IMR-90 (cell line): ENCODE data around the gene PMEPA1. TPM values are rescaled to one million over a fixed set of nuclear protein-coding genes. Genes with fewer than 3 reads are reported as not detected.

Experiments
- ATAC-seq: fragments of 200-7000 bp; cut with Tn5 transposase; 2 replicates; pipeline ENCODE4 v1.9.1; 2020; ENCODE audit warnings: low read depth, mild to moderate bottlenecking, moderate library complexity
- BruUV-seq: library from RNA; stranded (reverse); fragments of 400-500 nt; replicated peaks from 2 replicates; lab custom pipeline; 2021; lab: Mats Ljungman, UMichigan
- CTCF ChIA-PET: fragments of 300-600 bp; formaldehyde crosslinking; extraction: SDS; loops from one replicate; lab custom pipeline; 2021; ENCODE audit warnings: antibody characterized with exemption; lab: Yijun Ruan, JAX
- POLR2A ChIA-PET: fragments of 300-600 bp; sonication (Branson Sonifier 250); formaldehyde crosslinking; loops from one replicate; lab custom pipeline; 2022; ENCODE audit warnings: antibody characterized with exemption; ENCODE audit not compliant: unreplicated experiment; lab: Charles Lee
- DNase-seq: peaks from one replicate; pipeline ENCODE4 v3.0.0; 2013
- H2AFZ ChIP-seq: replicated peaks from 2 replicates; pipeline ENCODE3; 2013; ENCODE audit warnings: low read length, mild to moderate bottlenecking; ENCODE audit not compliant: poor library complexity
- H2AK5ac ChIP-seq: 2 replicates; pipeline ENCODE4 v1.6.1; 2013; ENCODE audit warnings: low read depth, low read length, inconsistent platforms
- H2AK9ac ChIP-seq: replicated peaks from 2 replicates; pipeline ENCODE3; 2013; ENCODE audit warnings: mild to moderate bottlenecking, low read depth, low read length, moderate library complexity; ENCODE audit not compliant: poor library complexity
- H2BK120ac ChIP-seq: 2 replicates; pipeline ENCODE4 v1.6.1; 2013; ENCODE audit warnings: low read depth, low read length, inconsistent platforms
- H2BK15ac ChIP-seq: 3 replicates; pipeline ENCODE4 v1.6.1; 2013; ENCODE audit warnings: low read depth, low read length, inconsistent platforms
- H2BK20ac ChIP-seq: 2 replicates; pipeline ENCODE4 v1.6.1; 2013; ENCODE audit warnings: low read depth, mild to moderate bottlenecking, inconsistent platforms, low read length, moderate library complexity
- H2BK5ac ChIP-seq: 2 replicates; pipeline ENCODE4 v1.6.1; 2013; ENCODE audit warnings: mild to moderate bottlenecking, low read depth, low read length, inconsistent platforms; ENCODE audit not compliant: poor library complexity, severe bottlenecking
- H3K14ac ChIP-seq: replicated peaks from 2 replicates; pipeline ENCODE4 v1.6.1; 2013; ENCODE audit warnings: low read depth, low read length, inconsistent platforms
- H3K18ac ChIP-seq: 2 replicates; pipeline ENCODE4 v1.6.1; 2013; ENCODE audit warnings: low read depth, low read length, control low read depth
- H3K23ac ChIP-seq: 2 replicates; pipeline ENCODE4 v1.6.1; 2013; ENCODE audit warnings: low read depth, low read length, inconsistent platforms
- H3K27ac ChIP-seq: 2 replicates; pipeline ENCODE4 v1.5.1; 2013; ENCODE audit warnings: mild to moderate bottlenecking, control low read depth, low read length; ENCODE audit not compliant: insufficient read depth
- H3K27me3 ChIP-seq: 2 replicates; pipeline ENCODE4 v1.6.1; 2013; ENCODE audit warnings: low read length; ENCODE audit not compliant: control insufficient read depth, insufficient read depth
- H3K36me3 ChIP-seq: 2 replicates; pipeline ENCODE4 v1.6.1; 2013; ENCODE audit warnings: low read length, mixed read lengths; ENCODE audit not compliant: control insufficient read depth, insufficient read depth
- H3K4ac ChIP-seq: 2 replicates; pipeline ENCODE4 v1.6.1; 2013; ENCODE audit warnings: low read depth, low read length, inconsistent platforms
- H3K4me1 ChIP-seq: 2 replicates; pipeline ENCODE4 v1.6.1; 2013; ENCODE audit warnings: low read length, mixed read lengths; ENCODE audit not compliant: control insufficient read depth, insufficient read depth
- H3K4me2 ChIP-seq: 2 replicates; pipeline ENCODE4 v1.6.1; 2013; ENCODE audit warnings: low read depth, mild to moderate bottlenecking, control low read depth, low read length, moderate library complexity
- H3K4me3 ChIP-seq: 2 replicates; pipeline ENCODE4 v1.5.1; 2013; ENCODE audit warnings: low read depth, mild to moderate bottlenecking, control low read depth, low read length, moderate library complexity; ENCODE audit not compliant: insufficient read depth
- H3K56ac ChIP-seq: 2 replicates; pipeline ENCODE4 v1.6.1; 2013; ENCODE audit warnings: low read length, inconsistent platforms; ENCODE audit not compliant: insufficient read depth; ENCODE audit errors: extremely low read depth
- H3K79me1 ChIP-seq, 2 experiments: 2 replicates each; pipeline ENCODE4 v1.6.1; 2013; ENCODE audit warnings: low read length in 2 of 2, inconsistent platforms in 1 of 2, low read depth in 1 of 2
- H3K9ac ChIP-seq: 2 replicates; pipeline ENCODE4 v1.6.1; 2013; ENCODE audit warnings: low read depth, low read length, control low read depth
- H3K9me1 ChIP-seq: 2 replicates; pipeline ENCODE4 v1.6.1; 2013; ENCODE audit warnings: low read length, inconsistent platforms; ENCODE audit not compliant: insufficient read depth
- H3K9me3 ChIP-seq: 2 replicates; pipeline ENCODE4 v1.6.1; 2013; ENCODE audit warnings: low read length; ENCODE audit not compliant: control insufficient read depth, insufficient read depth
- H4K20me1 ChIP-seq: 2 replicates; pipeline ENCODE4 v1.6.1; 2013; ENCODE audit warnings: low read length, inconsistent platforms; ENCODE audit not compliant: insufficient read depth
- H4K5ac ChIP-seq: 2 replicates; pipeline ENCODE4 v1.6.1; 2013; ENCODE audit warnings: mild to moderate bottlenecking, low read depth, low read length, control low read depth
- H4K8ac ChIP-seq, 2 experiments: 2 replicates each; pipeline ENCODE4 v1.6.1; 2013; ENCODE audit warnings: low read depth in 2 of 2, low read length in 2 of 2, control low read depth in 1 of 2, inconsistent platforms in 1 of 2
- H4K91ac ChIP-seq: 2 replicates; pipeline ENCODE4 v1.6.1; 2013; ENCODE audit warnings: low read depth, low read length, inconsistent platforms; ENCODE audit not compliant: insufficient read depth
- CHD1 ChIP-seq: IDR thresholded peaks from 2 replicates; pipeline ENCODE4 v1.6.1; 2012; ENCODE audit warnings: low read depth, low read length, improper control_type of control experiment
- FOS ChIP-seq: fragments of 150-350 bp; IDR thresholded peaks from 2 replicates; pipeline ENCODE4 v1.6.1; 2016; ENCODE audit warnings: low read depth, low read length
- MAFK ChIP-seq: IDR thresholded peaks from 2 replicates; pipeline ENCODE4 v1.6.1; 2012; ENCODE audit warnings: low read depth, low read length, improper control_type of control experiment
- MAZ ChIP-seq: IDR thresholded peaks from 2 replicates; pipeline ENCODE4 v1.6.1; 2012; ENCODE audit warnings: low read depth, mild to moderate bottlenecking, low read length, improper control_type of control experiment, moderate library complexity, borderline replicate concordance
- MXI1 ChIP-seq: IDR thresholded peaks from 2 replicates; pipeline ENCODE4 v1.6.1; 2012; ENCODE audit warnings: low read depth, mild to moderate bottlenecking, low read length, moderate library complexity, borderline replicate concordance
- RCOR1 ChIP-seq: IDR thresholded peaks from 2 replicates; pipeline ENCODE4 v1.6.1; 2012; ENCODE audit warnings: mild to moderate bottlenecking, low read length, improper control_type of control experiment; ENCODE audit not compliant: insufficient replicate concordance
- WGBS, 2 experiments: methylation state at CpG; one replicate each; pipeline versions ENCODE4 v1.1.5 to v1.1.7; 2013; ENCODE audit warnings: missing lambda C conversion rate in 2 of 2; ENCODE audit not compliant: insufficient read length in 1 of 2; ENCODE audit errors: extremely low coverage in 2 of 2; 5-methylcytosine and 5-hydroxymethylcytosine counted together
- dilution Hi-C: fragments of 300-500 bp; cut with HindIII; formaldehyde crosslinking; loops from one replicate; pipeline ENCODE4 v1.14.3; 2018; ENCODE audit warnings: low sequenced_read_pairs; ENCODE audit not compliant: unreplicated experiment
- in situ Hi-C: fragments of 300-500 bp; cut with MboI; formaldehyde crosslinking; loops from 3 replicates; pipeline ENCODE4 v1.14.3; 2019; ENCODE audit warnings: low sequenced_read_pairs, inconsistent platforms, mixed read lengths
- intact Hi-C: fragments of 100-400 bp; cut with micrococcal nuclease; formaldehyde crosslinking; loops from 2 replicates; pipeline ENCODE4 v1.10.0; 2022
- polyA plus RNA-seq, 3 experiments: library from polyadenylated mRNA; depleted of rRNA; stranded (reverse); fragments of >200 nt; gene quantifications; 2 replicates each; pipeline ENCODE4 v1.2.3, GENCODE V29; 2012; ENCODE audit warnings: low replicate concordance in 1 of 3
- total RNA-seq: library from RNA; depleted of rRNA; stranded (reverse); fragments of >200 nt; gene quantifications from 2 replicates; pipeline ENCODE4 v1.2.3, GENCODE V29; 2012
- TF ChIP-seq, protein P1 (sequence below): conservative IDR thresholded peaks from 2 replicates; pipeline ENCODE4 v1.5.1; 2012; ENCODE audit warnings: mild to moderate bottlenecking, low read depth, low read length, improper control_type of control experiment

Gene PMEPA1
- total and polyA plus RNA-seq, 2 of the 4 experiments (the other 2 are of a cell fraction) = 2.0 to 6.9 TPM

DNA sequence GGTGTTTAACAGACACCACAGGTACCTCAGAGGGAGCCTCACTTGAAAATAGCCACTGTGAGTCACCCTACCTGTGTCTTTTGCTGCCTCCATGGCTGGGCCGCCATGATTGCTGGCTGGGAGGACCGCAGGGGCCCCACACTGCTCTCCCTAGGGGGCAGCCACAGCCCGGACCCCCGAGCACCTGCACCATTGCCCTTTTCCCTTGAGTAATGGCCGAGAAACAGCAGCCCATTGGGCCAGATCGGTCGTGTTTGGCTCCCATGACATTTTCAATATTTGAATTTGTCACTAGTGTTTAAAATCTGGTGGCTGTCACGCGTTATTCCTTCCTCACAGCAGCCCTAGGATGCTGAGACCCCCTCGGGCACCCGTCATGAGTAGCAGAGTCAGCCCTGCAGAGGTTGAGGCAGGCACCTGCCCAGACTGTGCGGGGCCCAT, 96.3 kb downstream of the PMEPA1 start:
- WGBS, 2 experiments = 49% methylated on average over 6 of the region's 12 CpGs; no CpG with 5 or more reads in 1 of the 2 experiments
- DNase-seq (no peak), ATAC-seq (no peak)
- H3K79me1 ChIP-seq = no peaks in the 10 kb centered on the region
- intact Hi-C loops = no loop called here
- no peak overlapping the region for H2AK5ac ChIP-seq
- in situ Hi-C loops = no loop called here
- H3K36me3 ChIP-seq = no peaks in the 10 kb centered on the region
- no peak overlapping the region for H3K4ac ChIP-seq
- no peak overlapping the region for H3K27ac ChIP-seq
- no peak overlapping the region for H4K91ac ChIP-seq
- ChIA-PET CTCF (no interaction called here), POLR2A (no interaction called here)
- H3K4me2 ChIP-seq = no peak overlapping the region
- no peaks in the 10 kb centered on the region for H4K20me1 ChIP-seq
- H3K56ac ChIP-seq = no peak overlapping the region
- no peak overlapping the region for H3K23ac ChIP-seq
- H3K4me1 ChIP-seq = no peaks in the 10 kb centered on the region
- H2BK15ac ChIP-seq = no peak overlapping the region
- H3K14ac ChIP-seq = no peak overlapping the region
- H2AFZ ChIP-seq = no peak overlapping the region
- peaks cover 9% of the 10 kb centered on the region; the same call in 1 of the 2 replicates for H3K27me3 ChIP-seq
- H3K4me3 ChIP-seq = no peak overlapping the region
- H3K9me3 ChIP-seq = no peaks in the 10 kb centered on the region
- no peak overlapping the region for H2BK120ac ChIP-seq
- no peak overlapping the region for H2BK20ac ChIP-seq
- BruUV-seq = no TSS peak
- no peak overlapping the region for H4K5ac ChIP-seq
- dilution Hi-C loops = no loop called here
- H3K9me1 ChIP-seq = no peaks in the 10 kb centered on the region
- no peak overlapping the region for H2BK5ac ChIP-seq
- no peak overlapping the region for H4K8ac ChIP-seq
- H2AK9ac ChIP-seq = no peak overlapping the region
- H3K18ac ChIP-seq = no peak overlapping the region
- no peak overlapping the region for H3K9ac ChIP-seq
- no peak for TF ChIP-seq MAFK
- no peak for TF ChIP-seq FOS
- no peak for TF ChIP-seq MAZ
- TF ChIP-seq RCOR1 = no peak
- TF ChIP-seq MXI1 = no peak
- TF ChIP-seq CHD1 = no peak
- TF ChIP-seq, protein P1, sequence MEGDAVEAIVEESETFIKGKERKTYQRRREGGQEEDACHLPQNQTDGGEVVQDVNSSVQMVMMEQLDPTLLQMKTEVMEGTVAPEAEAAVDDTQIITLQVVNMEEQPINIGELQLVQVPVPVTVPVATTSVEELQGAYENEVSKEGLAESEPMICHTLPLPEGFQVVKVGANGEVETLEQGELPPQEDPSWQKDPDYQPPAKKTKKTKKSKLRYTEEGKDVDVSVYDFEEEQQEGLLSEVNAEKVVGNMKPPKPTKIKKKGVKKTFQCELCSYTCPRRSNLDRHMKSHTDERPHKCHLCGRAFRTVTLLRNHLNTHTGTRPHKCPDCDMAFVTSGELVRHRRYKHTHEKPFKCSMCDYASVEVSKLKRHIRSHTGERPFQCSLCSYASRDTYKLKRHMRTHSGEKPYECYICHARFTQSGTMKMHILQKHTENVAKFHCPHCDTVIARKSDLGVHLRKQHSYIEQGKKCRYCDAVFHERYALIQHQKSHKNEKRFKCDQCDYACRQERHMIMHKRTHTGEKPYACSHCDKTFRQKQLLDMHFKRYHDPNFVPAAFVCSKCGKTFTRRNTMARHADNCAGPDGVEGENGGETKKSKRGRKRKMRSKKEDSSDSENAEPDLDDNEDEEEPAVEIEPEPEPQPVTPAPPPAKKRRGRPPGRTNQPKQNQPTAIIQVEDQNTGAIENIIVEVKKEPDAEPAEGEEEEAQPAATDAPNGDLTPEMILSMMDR = no peak
